Breast epithelium (tissue), 3 donors: ENCODE results near the gene CEP170.

Source experiments
- CTCF ChIP-seq, 3 donors: fragments of 450-650 bp; IDR thresholded peaks; one replicate each; pipeline ENCODE4 v1.5.1; 2016 to 2017; ENCODE audit warnings: antibody characterized with exemption in 3 of 3, mild to moderate bottlenecking in 3 of 3, moderate library complexity in 3 of 3
- POLR2A ChIP-seq: fragments of 450-650 bp; IDR thresholded peaks from one replicate; pipeline ENCODE4 v1.6.1; 2016; ENCODE audit warnings: antibody characterized with exemption, mild to moderate bottlenecking, moderate library complexity
- POLR2AphosphoS5 ChIP-seq, 3 donors: sonication (generic); formaldehyde crosslinking; IDR thresholded peaks; one replicate each; pipeline ENCODE4 v1.6.1; 2017; ENCODE audit warnings: antibody characterized with exemption in 3 of 3

GRCh38 chr1:243256590-243256989 is 1.5 kb upstream of the CEP170 start:
- TF ChIP-seq CTCF (IDR thresholded peaks at IDR 0.05), result no peak
- TF ChIP-seq POLR2A, result no peak
- no peak for TF ChIP-seq POLR2AphosphoS5 (IDR thresholded peaks at IDR 0.05)
